HG03280 (cell line): Measurements from ENCODE around the gene FKBP2.
A peak's percentile ranks its signal among the peaks of the same experiment; 100 is the strongest.

Experiments
- ATAC-seq: cut with Tn5 transposase; IDR thresholded peaks from one replicate; pipeline ENCODE4 v1.9.1; 2021; ENCODE audit warnings: mild to moderate bottlenecking, moderate library complexity; ENCODE audit not compliant: unreplicated experiment

FKBP2 gene

DNA sequence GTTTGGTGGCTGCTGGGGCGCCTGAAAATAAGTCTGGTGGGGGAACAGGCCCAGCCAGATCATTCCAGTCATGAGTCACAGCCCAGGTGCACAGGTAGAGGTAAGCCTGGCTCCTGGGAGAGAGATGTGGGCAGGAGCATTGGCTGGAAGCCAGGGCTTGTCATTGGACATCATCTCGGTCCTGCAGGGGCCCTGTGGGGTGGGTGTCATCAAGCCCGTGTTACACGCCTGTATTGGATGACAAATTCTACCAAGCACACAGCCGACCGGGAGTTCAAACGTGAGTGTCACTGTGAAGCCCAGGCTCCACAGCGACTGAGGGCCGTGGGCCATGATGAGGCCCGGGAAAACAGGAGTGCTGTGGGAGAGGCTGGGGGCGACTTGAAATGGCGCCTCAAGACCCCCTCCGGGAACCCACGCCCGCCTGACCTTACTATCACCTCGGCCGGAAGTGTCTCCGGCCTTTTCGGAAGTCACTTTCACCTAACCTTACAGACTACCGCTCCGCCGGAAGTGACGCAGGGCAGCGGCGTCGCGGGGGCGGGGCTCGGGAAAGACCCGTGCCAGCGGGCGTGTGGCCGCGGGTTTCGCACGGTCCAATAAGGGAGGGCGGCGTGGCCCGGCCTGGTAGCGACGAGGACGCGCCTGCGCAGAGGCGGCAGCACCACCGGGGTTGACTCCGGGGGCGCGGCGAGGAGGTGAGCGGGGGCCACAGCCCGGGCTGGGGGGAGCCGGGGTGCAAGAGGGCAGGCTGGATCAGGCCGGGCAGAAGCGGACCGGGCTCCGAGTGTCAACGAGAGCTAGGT lies at the start of gene FKBP2:
Gene FKBP2 (plus strand): TSS at position 661 of the 806 bp plus-strand sequence. CDS start 1,293 bp downstream, outside the sequence.
- peak; percentile 47 for ATAC-seq

DNA sequence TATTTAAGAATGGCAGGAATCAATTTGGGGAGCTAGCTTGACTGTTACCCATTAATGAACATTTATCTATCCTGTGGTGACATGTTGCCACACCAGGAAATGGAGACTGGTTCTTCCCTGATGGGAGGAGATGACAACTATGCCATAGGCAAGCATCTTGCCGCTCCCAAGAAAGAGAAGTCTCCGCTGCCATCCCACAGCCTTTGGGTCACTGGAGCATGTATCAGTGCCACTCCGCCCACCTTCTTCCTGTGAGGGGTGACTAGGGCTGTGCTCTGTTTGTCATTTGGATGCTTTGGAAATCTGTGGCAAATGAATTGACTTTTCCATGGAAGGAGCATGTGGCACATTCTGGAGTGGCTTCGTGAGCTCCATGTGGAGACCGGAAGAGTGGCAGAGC lies 48.5 kb upstream of the FKBP2 start:
- ATAC-seq: no peak

DNA sequence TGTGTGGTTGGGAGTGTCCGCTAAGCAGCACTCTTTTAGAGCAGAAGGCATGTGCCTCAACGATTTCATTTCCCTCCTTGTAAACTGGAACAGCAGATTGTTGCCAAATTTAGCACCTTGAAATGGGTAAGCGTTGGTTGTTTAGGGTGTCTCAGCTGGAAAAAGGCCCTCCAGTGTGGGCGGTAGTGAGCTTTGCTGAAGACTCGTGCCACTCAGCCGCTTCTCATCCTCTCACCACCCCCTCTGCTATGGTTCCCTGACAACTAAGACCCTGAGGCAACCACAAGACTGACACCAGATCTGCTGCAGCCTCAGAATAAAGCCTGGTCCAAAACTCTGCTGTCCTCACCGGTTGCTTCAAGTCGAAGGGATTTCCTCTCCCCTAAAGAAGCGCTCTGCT lies 44.3 kb upstream of the FKBP2 start:
- no peak for ATAC-seq

DNA sequence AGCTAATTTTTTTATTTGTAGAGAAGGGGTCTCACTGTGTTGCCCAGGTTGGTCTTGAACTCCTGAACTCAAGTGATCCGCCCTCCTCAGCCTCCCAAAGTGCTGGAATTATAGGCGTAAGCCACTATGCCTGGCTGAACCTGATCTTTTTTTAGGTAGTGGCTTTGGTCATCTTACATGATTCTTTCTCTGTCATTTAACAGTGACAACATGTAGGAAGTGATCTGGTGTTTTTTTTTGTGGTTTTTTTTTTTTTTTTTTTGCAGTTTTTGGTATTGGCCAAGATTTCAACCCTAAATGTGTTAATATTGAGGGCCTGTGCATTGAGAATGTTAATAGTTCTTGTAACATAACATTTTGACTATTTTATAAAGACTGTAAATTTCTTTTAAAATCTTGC lies 42.4 kb upstream of the FKBP2 start:
- no peak for ATAC-seq

DNA sequence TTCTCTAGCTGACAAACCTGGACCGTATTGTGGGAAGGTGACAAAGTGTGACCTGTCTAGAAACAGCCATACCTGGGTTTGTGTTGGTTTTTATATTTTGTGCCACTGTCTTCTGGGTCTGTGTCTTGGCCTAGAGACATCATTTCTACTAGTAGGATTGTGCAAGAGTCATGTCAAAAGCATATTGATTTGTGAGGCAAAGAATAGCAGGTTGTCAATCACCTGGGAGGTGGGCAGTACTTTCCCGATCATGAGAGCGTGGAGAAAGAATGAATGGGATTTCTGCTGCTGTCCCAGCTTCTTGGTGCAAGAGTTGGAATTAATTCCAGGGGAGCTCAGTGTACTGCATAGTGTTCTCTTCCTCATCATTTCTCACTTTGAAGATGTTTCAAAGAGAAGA lies 39.4 kb upstream of the FKBP2 start:
- ATAC-seq: no peak

DNA sequence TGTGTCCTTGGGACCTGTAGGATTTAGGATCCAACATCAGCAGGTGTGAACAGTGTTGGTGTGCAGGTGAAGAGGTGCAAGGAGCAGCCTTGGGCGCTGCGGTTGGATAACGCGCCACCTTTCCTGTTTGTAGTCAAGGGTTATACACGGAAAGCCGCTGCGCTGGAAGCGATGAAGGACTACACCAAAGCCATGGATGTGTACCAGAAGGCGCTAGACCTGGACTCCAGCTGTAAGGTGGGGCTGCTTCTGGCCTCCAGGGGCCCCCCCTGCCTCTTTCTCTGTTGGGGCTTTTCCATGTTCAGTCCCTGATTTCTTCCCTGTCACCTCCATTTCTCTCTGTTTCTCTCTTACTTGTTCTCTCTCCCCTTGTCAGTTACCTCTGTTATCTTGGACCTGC lies 37.9 kb upstream of the FKBP2 start:
- ATAC-seq: no peak

DNA sequence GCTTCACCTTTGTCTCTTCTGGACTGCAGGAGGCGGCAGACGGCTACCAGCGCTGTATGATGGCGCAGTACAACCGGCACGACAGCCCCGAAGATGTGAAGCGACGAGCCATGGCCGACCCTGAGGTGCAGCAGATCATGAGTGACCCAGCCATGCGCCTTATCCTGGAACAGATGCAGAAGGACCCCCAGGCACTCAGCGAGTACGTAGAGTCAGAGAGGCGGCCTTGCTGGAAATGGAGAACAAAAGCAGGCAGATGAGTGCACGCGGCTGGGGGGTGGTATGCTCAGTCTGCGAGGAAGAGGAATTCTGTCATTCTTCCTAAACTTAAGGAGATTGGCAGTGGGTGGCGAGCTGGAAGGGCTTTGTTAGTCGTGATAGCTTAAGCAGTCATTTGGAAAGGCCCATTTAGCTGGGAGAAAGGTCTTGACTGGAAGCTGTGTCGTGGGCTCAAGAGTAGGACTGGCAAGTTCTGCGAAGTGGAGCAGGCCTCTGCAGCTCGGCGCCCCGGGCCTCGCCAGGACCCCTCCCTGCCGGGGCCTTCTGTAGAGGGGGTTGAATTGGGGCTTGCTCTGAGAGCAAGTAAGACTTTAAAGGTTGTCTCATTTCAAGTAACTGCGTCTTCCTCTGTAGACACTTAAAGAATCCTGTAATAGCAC lies 37.3 kb upstream of the FKBP2 start:
- ATAC-seq: no peak

DNA sequence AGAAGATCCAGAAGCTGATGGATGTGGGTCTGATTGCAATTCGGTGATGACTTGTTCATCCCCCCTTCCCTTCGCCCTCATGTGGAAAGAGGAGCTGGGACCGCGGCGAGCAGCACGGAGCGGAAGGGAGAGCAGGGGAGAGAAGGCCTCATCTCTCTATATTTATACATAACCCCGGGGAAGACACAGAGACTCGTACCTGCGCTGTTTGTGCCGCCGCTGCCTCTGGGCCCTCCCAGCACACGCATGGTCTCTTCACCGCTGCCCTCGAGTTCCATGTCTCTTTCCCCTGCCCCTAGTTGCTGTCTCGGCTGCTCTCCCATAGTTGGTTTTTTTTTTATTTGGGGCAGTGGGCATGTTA lies 36.8 kb upstream of the FKBP2 start:
- no peak for ATAC-seq

DNA sequence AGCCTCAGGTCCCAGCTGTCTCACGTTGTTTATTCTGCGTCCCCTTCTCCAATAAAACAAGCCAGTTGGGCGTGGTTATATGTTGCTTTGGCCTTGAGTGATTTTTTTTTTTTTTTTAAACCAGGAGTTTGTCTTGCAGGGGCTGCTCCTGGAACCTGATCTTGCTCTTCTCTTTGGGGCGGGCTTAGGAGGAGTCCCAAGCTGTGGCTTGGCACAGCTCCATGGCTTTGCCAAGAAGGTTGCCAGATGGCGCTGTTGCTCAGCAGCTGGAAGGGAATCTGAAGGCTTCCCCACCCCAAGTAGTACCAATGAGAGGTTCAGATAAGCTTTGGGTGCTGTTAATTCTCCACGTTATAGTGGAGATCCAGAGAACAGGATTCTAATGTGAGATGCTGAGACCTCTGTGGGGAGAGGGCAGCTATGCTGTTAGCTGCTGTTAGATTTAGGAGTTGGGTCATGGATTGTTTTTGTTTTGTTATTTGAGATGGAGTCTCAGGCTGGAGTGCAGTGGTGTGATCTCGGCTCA lies 36.4 kb upstream of the FKBP2 start:
- ATAC-seq: no peak

DNA sequence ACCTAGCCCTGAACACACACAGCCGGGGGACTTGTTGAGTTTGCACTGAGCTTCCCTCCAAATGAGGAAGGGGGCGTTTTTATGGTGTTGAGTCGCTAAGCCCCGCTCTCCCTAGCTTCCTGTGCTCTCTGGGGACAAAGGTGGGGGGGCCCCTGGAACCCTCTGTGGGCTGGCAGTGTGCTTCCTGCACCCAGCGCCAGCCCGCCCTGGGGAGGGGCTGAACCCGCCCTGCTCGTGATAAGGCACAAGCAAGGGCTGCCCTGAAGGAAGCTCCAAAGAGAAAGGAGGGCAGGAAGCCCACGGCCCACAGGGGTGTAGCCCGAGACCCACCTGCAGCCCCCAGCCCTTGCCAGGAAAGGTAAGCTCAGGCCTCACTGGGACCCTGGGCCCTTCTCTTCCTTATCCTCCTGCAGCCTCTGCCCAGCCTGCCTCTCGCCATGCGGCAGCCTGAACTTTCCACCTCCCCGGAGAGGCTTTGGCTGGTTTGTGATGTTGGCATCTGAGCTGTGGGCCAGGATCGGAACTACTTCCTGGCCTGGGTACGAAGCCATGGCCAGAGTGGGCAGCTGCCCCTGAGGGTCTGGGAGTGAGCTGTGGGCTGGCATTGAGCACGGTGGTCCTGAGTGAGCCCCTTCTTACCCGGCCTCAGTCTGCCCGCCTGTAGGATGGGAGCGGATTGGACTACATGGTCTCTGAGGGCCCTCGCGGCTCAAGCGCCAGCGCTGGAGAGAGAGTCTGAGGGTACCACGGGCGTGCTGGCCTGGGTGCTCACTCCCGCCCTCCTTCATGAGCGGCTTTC lies 34.2 kb upstream of the FKBP2 start, which contains the start of gene FERMT3:
Gene FERMT3 (plus strand): TSS at position 265 of the 799 bp plus-strand sequence. CDS start 644 bp downstream, outside the sequence.
- no peak for ATAC-seq

DNA sequence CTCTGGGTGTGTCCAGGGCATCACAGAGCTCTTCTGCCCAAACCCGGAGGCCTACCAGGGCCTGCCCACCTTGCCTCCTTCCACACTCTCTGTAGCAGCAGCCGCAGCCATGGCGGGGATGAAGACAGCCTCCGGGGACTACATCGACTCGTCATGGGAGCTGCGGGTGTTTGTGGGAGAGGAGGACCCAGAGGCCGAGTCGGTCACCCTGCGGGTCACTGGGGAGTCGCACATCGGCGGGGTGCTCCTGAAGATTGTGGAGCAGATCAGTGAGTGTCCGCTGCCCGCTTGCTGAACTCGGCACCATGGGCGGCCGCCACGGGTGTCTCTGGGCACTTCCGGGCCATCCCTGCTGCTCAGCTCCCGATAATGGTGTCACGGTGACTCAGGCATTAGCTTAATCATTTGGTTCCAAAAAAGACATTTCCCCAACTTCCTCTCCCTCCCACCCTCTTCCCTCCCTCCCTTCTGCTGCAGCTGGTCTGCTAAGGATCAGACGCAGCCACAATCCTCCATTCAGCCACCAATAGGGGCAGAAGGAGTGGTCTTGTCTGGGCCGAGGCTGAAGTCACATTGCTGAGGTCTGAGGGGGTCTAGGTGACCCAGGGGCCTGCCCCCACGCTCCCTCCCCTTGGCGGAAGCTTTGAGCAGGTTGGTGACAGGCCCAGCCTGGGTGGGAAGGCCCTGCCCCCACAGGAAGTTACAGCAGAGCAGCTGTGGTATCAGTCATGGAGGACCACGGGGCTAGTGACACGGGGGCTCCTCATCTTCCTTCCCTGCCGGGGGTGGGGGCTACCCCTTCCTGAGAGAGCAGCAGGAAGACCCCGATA lies 33.4 kb upstream of the FKBP2 start:
- peak; percentile 41 for ATAC-seq

DNA sequence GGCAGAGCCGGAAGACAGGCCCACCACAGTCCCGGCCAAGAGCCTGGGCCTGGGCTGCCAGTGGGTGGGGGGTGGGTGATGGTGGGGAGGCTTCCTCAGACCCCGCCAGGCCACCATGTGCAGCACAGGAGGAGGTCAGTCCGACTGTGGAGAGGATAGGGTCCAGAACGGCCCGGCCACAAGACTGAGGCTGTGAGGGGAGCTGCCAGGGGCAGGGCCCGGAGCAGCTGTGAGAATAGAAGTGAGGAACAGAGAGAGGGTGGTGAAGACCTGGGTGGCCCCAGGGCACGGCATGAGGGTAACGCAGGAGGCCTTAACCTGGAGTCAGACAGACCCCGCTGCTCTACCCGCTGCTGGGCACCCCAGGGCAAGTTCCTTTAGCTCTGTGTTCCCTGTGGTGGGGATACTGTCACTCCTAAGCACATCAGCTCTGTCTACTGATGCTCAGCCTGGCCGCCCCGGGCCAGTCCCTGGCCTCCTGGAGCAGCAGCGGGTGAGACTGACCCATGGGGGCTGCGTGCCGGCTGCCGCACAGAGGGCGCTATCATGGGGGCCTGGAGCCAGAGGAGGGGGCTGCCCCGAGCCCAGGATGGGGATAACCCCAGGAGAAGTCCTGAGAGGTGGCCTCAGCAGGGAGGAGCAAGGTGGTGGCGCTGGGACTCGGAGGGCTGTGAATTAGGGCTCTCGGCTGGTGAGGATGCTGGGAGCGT lies 32.7 kb upstream of the FKBP2 start:
- ATAC-seq: no peak

DNA sequence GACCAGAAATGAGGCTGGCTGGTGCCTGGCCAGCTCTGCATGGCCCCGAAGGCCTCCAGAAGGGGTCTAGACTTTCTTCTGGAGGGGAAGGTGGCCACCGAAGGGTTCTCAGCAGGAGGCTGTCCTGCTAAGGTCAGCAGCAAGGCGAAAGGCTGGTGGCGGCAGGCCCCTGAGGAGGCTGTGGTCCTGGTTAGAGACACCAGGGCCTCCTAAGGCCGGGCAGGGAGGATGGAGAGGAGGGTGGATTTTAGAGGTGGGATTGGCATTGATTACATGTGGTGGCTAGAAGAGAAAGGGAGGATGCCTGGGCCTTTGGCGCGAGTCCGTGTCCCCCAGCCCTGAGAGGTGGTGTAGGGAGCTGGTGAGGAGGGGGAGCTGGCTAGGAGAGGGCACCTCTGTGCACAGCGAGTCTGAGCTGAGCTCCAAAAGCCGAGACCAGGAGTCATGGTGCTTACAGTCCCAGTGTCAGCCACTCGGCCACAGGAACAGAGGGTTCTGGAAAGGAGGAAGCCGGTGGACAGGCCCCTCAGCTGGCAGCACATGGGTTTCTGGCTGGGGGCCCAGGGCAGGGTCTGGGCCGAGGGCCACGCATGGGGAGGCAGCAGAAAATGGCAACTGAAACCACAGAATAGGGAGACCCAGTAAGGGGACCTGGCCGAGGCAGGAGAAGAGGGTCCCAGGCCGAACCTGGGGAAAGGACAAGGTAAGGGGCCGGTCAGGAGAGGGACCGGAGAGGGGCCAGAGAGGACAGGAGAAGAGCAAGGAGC lies 31.9 kb upstream of the FKBP2 start:
- no peak for ATAC-seq

DNA sequence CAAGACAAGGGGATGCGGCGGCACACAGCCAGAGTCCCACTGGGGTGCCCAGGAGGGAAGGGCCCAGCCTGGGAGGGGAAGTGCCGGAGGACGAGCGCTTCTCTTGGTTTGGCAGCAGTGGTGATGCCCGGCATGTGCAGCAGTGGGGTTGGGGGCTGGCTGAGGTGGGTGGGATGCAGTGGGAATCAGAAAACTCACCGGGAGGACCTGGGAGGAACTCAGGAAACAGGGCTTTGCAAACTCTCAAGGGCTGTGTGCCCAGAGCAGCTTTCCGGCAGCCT lies 31.4 kb upstream of the FKBP2 start:
- ATAC-seq: no peak

DNA sequence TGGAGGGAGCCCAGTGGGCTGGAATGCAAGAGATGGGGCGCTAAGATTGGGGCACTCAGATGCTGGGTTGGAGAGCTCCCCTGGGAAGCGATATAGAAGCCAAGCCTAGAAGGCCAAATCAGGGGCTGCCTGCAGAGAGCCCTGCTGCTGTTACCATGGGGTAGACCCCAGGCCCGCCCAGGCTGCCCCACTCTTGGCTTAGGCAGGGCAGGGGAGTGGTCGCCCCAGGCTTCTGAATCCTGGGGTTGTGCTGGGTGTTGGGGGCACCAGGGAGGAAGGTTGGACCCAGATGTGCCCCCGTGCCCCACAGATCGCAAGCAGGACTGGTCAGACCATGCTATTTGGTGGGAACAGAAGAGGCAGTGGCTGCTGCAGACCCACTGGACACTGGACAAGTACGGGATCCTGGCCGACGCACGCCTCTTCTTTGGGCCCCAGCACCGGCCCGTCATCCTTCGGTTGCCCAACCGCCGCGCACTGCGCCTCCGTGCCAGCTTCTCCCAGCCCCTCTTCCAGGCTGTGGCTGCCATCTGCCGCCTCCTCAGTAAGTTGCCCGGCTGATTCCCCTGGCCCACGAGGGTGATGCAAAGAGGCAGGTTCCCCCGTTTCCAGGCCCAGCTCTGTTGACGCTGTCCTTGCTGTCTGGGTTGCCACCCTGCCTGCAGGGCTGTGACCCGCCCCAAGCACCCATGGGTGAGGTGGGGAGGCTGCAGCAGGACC lies 30.4 kb upstream of the FKBP2 start:
- ATAC-seq: no peak

DNA sequence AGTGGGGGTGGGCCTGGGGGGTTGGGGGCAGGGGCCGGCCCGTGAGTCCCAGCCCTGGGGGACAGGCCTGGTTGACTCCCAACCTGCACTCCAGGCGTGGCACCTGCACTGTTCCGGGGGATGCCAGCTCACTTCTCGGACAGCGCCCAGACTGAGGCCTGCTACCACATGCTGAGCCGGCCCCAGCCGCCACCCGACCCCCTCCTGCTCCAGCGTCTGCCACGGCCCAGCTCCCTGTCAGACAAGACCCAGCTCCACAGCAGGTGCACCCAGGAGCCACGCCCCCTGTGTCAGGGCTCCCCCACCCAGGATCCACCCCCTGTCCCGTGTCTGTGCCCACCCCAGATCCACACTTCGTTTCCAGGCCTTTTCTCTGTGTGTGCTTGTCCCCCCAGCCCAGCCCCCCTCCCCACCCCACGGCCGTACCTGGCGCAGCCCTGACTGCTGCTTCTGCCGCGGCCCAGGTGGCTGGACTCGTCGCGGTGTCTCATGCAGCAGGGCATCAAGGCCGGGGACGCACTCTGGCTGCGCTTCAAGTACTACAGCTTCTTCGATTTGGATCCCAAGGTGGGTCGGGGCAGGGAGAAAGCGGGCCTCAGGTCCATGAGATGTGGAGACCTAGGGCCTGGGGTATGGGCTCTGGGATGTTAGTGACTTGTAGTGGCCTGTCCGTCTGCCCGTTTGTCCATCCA lies 29.6 kb upstream of the FKBP2 start:
- no peak for ATAC-seq

DNA sequence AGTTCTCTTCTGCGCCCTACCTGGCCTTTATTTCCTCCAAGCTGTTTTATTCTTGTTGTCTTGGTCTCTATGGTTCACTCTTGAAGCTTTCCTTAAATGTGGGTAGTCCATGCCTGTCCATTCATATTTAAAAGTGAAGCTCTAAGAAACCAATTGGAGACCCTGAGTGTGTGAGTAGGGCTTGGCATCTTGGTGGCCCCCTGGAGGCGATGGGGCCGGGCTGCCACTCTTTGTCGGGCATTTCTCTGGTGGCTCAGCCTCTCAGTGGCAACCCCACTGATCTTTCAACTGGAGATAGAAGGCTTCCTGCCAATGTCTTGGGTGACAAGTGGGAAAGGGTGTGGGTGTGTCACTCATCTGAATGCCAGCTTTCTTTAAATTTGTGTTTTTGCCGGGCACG lies 24.0 kb upstream of the FKBP2 start:
- no peak for ATAC-seq
